ENCODE results near the gene PCDHA3. TPM values are rescaled to one million over a fixed set of nuclear protein-coding genes. Genes with fewer than 3 reads are reported as not detected.

PCDHA3 gene
- 0.67 and 0.80 TPM in 2 replicates for total RNA-seq (2021; fragmentation: NEBNext Ultra II Directional; extraction: Animal tissue kit (Norgen Biotek cat#: 25700))
- polyA plus RNA-seq (2011; rRNA removed), result 0.48 and 0.61 TPM in 2 replicates
- polyA plus RNA-seq (2011; cell fraction: cytosol; rRNA removed), result 0.71 TPM
- polyA plus RNA-seq (2011; cell fraction: nucleus; rRNA removed), result 1.7 TPM
- polyA plus RNA-seq (2012, experiment 1 of 2), result 0.69 to 1.7 TPM (median 1.3 TPM) in 4 replicates
- polyA plus RNA-seq (2012, experiment 2 of 2), result 0.21 TPM
- polyA plus RNA-seq (2013, experiment 1 of 2), result 1.7 TPM
- 1.3 TPM for polyA plus RNA-seq (2013, experiment 2 of 2)
- 0.88 and 1.5 TPM in 2 replicates for polyA minus RNA-seq (2011; rRNA and poly(A)+ RNA removed)
- 0.66 TPM for polyA minus RNA-seq (2011; cell fraction: cytosol; rRNA and poly(A)+ RNA removed)
- polyA minus RNA-seq (2011; cell fraction: nucleus; rRNA and poly(A)+ RNA removed), result 6.1 TPM
- long read RNA-seq, experiment 1, result 0 reads
- long read RNA-seq, experiment 2, result 0 reads

DNA sequence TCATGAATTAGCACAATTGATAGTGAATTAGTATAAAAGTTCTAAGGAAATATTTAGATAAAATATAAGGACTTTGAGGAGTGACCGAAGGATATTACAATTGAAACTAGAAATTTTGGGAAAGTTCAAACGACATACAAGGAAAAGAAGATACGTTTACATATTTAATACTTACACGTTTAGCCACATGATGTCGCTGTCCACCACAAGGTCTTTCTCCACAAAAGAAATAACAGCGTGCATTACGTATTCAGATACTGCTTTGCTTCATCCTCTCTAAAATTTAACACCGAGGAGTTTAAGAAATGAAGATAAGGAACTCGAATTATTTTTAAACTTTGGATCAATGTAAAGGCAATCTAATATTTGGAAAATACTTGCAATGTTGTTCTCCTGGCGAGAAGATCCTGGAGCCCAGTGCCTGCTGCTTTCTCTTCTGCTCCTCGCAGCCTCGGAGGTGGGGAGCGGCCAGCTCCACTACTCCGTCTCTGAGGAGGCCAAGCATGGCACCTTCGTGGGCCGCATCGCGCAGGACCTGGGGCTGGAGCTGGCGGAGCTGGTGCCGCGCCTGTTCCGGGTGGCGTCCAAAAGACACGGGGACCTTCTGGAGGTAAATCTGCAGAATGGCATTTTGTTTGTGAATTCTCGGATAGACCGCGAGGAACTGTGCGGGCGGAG lies at the start of gene PCDHA3:
Gene PCDHA3 (plus strand): TSS at position 242 of the 678 bp plus-strand sequence.
- TF ChIP-seq NRF1 (IDR thresholded peaks at IDR 0.05; ENCODE audit: low read depth, low read length) (no peak), CTCF (IDR thresholded peaks at IDR 0.05; ENCODE audit: control extremely low read depth in 1 of 3, insufficient read depth in 1 of 3, low read depth in 1 of 3, low read length in 3 of 3) (peak in 2 of 3 experiments; percentile 4 to 20; a peak in 2 of 4 replicates)
- no peak within 1 kb of the TSS; a peak in 1 of 4 replicates for H3K4me2 ChIP-seq (ENCODE audit: insufficient read depth in 1 of 2, low read depth in 2 of 2, low read length in 2 of 2)
- no peak within 1 kb of the TSS for H2BK120ac ChIP-seq (replicated peaks; ENCODE audit: low read depth, low read length)
- H2BK15ac ChIP-seq (ENCODE audit: low read length), result no peak within 1 kb of the TSS
- no peak within 1 kb of the TSS for H3K14ac ChIP-seq (ENCODE audit: insufficient read length)
- peak; percentile 13 for FAIRE-seq
- no peak within 1 kb of the TSS for H2BK12ac ChIP-seq (ENCODE audit: low read depth, low read length)
- H3K27me3 ChIP-seq (replicated peaks in 1 of 4; ENCODE audit: control insufficient read depth in 3 of 4, extremely low read depth in 1 of 4, insufficient read depth in 3 of 4, low read length in 3 of 4), result no peaks in the 10 kb centered on the region
- no peak within 1 kb of the TSS for H2AFZ ChIP-seq (ENCODE audit: low read length)
- no peaks in the 10 kb centered on the region for H3K79me1 ChIP-seq (ENCODE audit: low read depth, low read length)
- no peak within 1 kb of the TSS for H4K8ac ChIP-seq (ENCODE audit: extremely low read depth, insufficient read depth, low read length)
- H3K36me3 ChIP-seq (ENCODE audit: control insufficient read depth in 2 of 4, insufficient read depth in 4 of 4, low read length in 3 of 4), result peaks cover 0 to 27% (median 0%) of the 10 kb centered on the region in 4 experiments; a peak in 3 of 8 replicates
- H2AK5ac ChIP-seq (ENCODE audit: low read depth, low read length), result no peak within 1 kb of the TSS
- no peak within 1 kb of the TSS for H3K4ac ChIP-seq (replicated peaks; ENCODE audit: insufficient read length, low read depth, low read length)
- no peak within 1 kb of the TSS for H4K5ac ChIP-seq (ENCODE audit: insufficient read length, low read depth, low read length)
- H4K20me1 ChIP-seq (replicated peaks in 1 of 2; ENCODE audit: control insufficient read depth in 1 of 2, insufficient read depth in 2 of 2, low read length in 2 of 2), result no peaks in the 10 kb centered on the region
- DNase-seq (ENCODE audit: low read depth in 1 of 2, low spot score in 2 of 2), result no peak
- ChIA-PET POLR2A (ENCODE audit: partially characterized antibody) (no interaction called here), CTCF (ENCODE audit: partially characterized antibody) (interaction anchor here (0.6 to 1.6 kb wide), 6 partner anchors 9 to 243 kb away, joined by 3 to 4 read pairs (median 3); partner anchors contain the start of genes PCDHA11 and PCDHA6)
- WGBS, 2 experiments (ENCODE audit: extremely low coverage in 1 of 2, insufficient coverage in 1 of 2, insufficient read length in 1 of 2, insufficient replicate concordance in 2 of 2, low coverage in 1 of 2, low lambda C conversion rate in 2 of 2, missing lambda C conversion rate in 1 of 2), result 90% methylated on average over 29 of the region's 29 CpGs; no CpG with 5 or more reads in 1 of the 2 experiments
- no peak within 1 kb of the TSS for H3K27ac ChIP-seq (ENCODE audit: low read depth, low read length)
- H3K4me3 ChIP-seq (ENCODE audit: extremely low read depth in 1 of 4, insufficient read depth in 2 of 4, low read depth in 3 of 4, low read length in 4 of 4), result peak within 1 kb of the TSS in 1 of 4 experiments; percentile 28; a peak in 1 of 8 replicates
- H4K91ac ChIP-seq (replicated peaks; ENCODE audit: insufficient read length, low read length), result no peak within 1 kb of the TSS
- H3K9ac ChIP-seq (replicated peaks in 1 of 4; ENCODE audit: extremely low read depth in 1 of 4, low read depth in 3 of 4, low read length in 3 of 4), result no peak within 1 kb of the TSS; a peak in 1 of 7 replicates
- no peaks in the 10 kb centered on the region for H3K23me2 ChIP-seq (ENCODE audit: low read depth, low read length)
- no peak within 1 kb of the TSS for H2BK5ac ChIP-seq (ENCODE audit: low read depth, low read length)
- H3K23ac ChIP-seq (ENCODE audit: insufficient read length), result no peak within 1 kb of the TSS
- H3K79me2 ChIP-seq (ENCODE audit: control insufficient read depth in 1 of 2, insufficient read depth in 2 of 2, low read length in 2 of 2), result no peaks in the 10 kb centered on the region
- H3K18ac ChIP-seq (ENCODE audit: extremely low read depth, low read length), result no peak within 1 kb of the TSS
- H3K4me1 ChIP-seq (replicated peaks in 1 of 4; ENCODE audit: control insufficient read depth in 3 of 4, insufficient read depth in 4 of 4, low read length in 3 of 4), result no peaks in the 10 kb centered on the region
- peaks cover 0 to 33% of the 10 kb centered on the region in 2 experiments; a peak in 2 of 4 replicates for H3K9me3 ChIP-seq (ENCODE audit: insufficient read depth in 2 of 2, low read depth in 1 of 2, low read length in 1 of 2)
- no peak within 1 kb of the TSS for H2BK20ac ChIP-seq (ENCODE audit: low read length)
- H3K56ac ChIP-seq (replicated peaks; ENCODE audit: insufficient read length, low read depth, low read length), result no peak within 1 kb of the TSS
